ENCODE data around the gene ZNF574.
A peak's percentile ranks its signal among the peaks of the same experiment; 100 is the strongest.

The ZNF574 gene

DNA sequence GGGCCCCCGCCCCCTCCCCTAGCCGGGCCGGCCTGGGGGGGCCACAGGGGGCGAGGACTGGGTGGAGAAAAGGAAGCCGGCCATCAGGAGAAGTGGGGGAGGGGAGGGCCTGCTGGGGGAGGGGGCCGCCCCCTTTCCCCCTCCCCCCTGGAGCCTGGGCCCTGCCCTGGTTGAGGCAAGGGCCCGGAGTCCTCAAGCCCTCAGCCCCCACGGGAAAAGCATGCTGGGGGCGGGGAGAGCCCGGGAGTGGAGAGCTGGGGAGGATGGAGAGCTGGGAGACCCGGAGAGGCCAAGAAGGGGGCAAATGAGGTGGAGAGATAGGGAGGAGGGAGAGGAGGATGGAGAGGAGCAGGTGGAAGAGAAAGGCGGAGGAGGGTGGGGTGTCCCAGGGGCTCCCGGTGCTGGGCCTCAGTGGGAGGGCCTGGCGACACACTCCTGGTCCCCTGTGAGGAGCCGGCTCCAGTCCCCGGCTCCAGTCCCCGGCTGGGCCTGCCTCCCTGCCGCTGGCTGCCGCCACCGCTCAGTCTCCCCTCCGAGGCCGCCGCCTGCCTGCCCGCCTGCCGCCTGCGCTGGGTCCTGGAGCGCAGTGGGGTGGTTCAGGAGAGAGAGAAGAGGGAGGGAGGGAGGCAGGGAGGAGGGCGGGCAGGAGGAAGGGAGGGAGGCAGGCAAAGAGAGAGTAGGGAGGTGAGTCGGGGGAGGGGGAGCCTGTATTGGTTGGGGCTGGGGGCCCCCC lies 6.2 kb upstream of the ZNF574 start, which contains the start of gene GRIK5:
Gene GRIK5 (minus strand): TSS at position 588 of the 733 bp plus-strand sequence. CDS start 4,436 bp downstream, outside the sequence.
- TF ChIP-seq, protein P1, sequence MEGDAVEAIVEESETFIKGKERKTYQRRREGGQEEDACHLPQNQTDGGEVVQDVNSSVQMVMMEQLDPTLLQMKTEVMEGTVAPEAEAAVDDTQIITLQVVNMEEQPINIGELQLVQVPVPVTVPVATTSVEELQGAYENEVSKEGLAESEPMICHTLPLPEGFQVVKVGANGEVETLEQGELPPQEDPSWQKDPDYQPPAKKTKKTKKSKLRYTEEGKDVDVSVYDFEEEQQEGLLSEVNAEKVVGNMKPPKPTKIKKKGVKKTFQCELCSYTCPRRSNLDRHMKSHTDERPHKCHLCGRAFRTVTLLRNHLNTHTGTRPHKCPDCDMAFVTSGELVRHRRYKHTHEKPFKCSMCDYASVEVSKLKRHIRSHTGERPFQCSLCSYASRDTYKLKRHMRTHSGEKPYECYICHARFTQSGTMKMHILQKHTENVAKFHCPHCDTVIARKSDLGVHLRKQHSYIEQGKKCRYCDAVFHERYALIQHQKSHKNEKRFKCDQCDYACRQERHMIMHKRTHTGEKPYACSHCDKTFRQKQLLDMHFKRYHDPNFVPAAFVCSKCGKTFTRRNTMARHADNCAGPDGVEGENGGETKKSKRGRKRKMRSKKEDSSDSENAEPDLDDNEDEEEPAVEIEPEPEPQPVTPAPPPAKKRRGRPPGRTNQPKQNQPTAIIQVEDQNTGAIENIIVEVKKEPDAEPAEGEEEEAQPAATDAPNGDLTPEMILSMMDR (conservative IDR thresholded peaks at IDR 0.05), result no peak
- no peak for TF ChIP-seq ZFX (IDR thresholded peaks at IDR 0.05)
- no peak within 1 kb of the TSS for H3K27ac ChIP-seq

DNA sequence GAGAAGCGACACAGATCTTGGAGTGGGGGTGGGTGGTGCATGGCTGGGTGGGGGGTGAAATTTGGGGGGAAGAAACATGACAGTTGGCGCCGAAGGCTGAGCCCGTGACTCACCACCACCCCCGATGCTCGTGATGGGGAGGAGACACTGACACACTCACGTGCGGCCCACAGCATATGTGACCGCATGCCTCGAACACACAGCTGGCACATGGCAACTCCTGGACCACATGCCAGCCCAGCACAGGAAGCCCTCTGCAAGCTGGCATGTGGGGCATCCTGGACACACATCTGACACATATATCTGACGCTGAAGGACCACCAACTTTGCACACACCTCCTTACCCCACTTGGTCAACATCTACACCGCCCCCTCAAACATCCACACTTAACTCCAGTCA lies 4.7 kb upstream of the ZNF574 start:
- TF ChIP-seq ZFX (IDR thresholded peaks at IDR 0.05), result no peak
- TF ChIP-seq, protein P1 (conservative IDR thresholded peaks at IDR 0.05), result no peak
- H3K27ac ChIP-seq, result no peak overlapping the region

DNA sequence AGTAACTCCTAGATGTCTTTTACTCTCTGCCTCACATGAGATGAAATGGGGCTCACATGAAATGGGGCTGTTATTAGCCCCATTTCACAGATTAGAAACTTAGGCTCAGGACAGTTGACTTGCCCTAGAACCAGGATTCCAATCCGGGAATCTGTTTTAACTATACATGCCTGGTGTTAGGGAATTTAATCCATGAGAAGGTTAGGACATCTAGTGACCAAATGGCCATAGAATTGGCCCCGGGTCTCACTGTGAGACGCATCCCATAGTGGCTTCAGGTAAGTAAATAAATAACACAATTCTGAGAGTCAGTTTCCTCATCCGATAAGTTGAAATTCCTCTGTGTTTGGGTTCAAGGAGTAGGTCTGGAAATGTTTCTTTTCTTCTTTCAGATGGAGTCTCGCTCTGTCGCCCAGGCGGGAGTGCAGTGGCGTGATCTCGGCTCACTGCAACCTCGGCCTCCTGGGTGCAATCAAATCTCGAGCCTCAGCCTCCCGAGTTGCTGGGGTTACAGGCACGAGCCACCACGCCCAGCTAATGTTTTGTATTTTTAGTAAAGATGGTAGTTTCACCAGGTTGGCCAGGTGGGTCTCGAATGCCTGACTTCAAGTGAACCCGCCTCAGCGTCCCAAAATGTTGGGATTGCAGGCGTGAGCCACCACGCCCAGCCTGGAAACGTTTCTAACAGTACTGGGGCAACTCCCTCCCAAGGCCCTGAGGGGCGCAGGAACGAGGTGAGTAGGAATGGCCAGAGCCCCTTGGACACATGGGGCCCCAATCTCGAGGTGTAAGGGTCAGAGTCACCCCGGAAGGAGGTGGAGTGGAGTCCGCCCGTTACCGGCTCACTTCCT lies 1.2 kb upstream of the ZNF574 start:
- no peak for TF ChIP-seq ZFX (IDR thresholded peaks at IDR 0.05)
- TF ChIP-seq, protein P1 (conservative IDR thresholded peaks at IDR 0.05), result no peak
- peak overlapping the region; percentile 90 for H3K27ac ChIP-seq

DNA sequence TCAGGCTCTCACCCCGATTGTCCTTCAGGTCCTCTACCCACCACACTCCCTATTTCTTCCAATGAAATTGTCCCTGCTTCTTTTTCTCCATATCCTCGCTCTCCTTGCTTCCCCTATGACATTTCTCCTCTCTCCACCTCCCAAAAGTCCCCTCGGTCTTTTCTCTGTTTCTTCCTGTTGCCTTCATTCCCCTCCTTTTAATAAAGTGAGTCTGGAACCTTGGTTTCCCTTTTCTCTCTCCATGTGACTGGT lies 676 bp upstream of the ZNF574 start:
- H3K27ac ChIP-seq, result peak overlapping the region; percentile 90
- TF ChIP-seq, protein P1 (conservative IDR thresholded peaks at IDR 0.05), result no peak
- no peak for TF ChIP-seq ZFX (IDR thresholded peaks at IDR 0.05)

DNA sequence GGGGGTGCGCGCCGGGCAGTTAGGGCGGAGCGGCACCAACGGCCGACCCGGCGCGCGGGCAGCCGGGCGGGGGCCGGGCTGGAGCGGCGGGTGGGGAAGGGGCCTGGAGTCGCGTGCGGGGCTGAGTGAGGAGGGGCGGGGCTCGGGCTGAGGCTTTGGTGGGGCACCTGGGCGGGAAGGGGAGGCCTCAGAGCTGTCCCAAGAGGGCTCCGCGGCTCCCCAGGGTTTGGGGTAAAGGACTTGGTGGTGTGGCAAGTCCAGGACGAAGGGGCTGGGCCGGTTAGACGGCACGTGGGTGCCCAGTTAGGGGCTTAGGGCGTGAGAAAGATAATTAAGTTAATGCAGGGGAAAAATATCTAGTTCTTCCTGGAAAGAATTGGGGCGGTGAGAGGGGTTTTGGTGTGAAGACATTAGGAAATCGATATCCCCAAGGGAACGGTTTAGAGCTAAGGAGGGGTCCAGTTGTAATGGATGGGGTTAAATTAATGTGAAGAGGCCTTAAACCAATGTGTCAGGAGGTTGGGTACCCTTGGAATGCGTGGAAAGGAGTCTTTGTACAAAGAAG lies 496 bp downstream of the ZNF574 start:
- peak overlapping the region; percentile 90 for H3K27ac ChIP-seq
- TF ChIP-seq, protein P1 (conservative IDR thresholded peaks at IDR 0.05), result no peak
- TF ChIP-seq ZFX (IDR thresholded peaks at IDR 0.05), result peak; percentile 7; the same call in 1 of the 2 replicates

DNA sequence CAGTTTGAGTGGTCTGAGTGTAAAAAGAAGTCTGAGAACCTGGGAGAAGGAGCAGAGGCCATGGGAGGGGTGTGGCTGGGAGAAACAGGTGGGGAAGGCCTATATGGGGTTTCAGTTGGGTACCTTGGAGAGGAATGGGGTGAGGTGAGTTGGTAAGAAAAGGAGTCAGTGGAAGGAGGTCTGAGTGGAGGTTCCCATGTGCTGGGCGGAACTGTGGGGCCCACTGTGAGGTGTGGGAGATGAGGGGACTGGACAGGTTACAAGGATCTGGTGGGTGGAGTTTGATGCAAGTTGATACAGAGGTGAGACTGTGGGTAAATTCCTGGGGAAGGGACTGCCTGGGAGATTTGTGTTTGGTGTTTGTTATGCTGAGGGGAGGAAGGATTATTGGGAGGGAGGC lies 2.1 kb downstream of the ZNF574 start:
- no peak for TF ChIP-seq ZFX (IDR thresholded peaks at IDR 0.05)
- TF ChIP-seq, protein P1 (conservative IDR thresholded peaks at IDR 0.05), result no peak
- H3K27ac ChIP-seq, result no peak overlapping the region

Measured in C4-2B (cell line).